ENCODE results near the gene AP4E1.
A peak's percentile ranks its signal among the peaks of the same experiment; 100 is the strongest.
"Not testable (repeated sequence)": the region's sequence is repeated elsewhere in the genome, so short reads cannot be mapped to it uniquely, and the experiment has no call there.

Gene AP4E1

GRCh38 chr15:50908209-50909009, at the start of gene AP4E1:
TSS of gene AP4E1 (plus strand) at chr15:50908683. CDS start at chr15:50908779, 96 bp downstream.
- peak; percentile 93 for DNase-seq

GRCh38 chr15:50860824-50861223, 47.7 kb upstream of the AP4E1 start:
- DNase-seq = no peak

- DNase-seq = no peak
Measured at GRCh38 chr15:50862553-50862952, 45.9 kb upstream of the AP4E1 start.

GRCh38 chr15:50864873-50865272, 43.6 kb upstream of the AP4E1 start:
- DNase-seq = no peak

- no peak for DNase-seq
Measured at GRCh38 chr15:50865515-50866353, 42.7 kb upstream of the AP4E1 start.

GRCh38 chr15:50871832-50872231, 36.7 kb upstream of the AP4E1 start:
- no peak for DNase-seq

- DNase-seq = no peak
Measured at GRCh38 chr15:50872832-50873426, 35.6 kb upstream of the AP4E1 start.

- DNase-seq = no peak
Measured at GRCh38 chr15:50873935-50874361, 34.5 kb upstream of the AP4E1 start.

- DNase-seq = not testable (repeated sequence)
Measured at GRCh38 chr15:50875238-50875637, 33.2 kb upstream of the AP4E1 start.

GRCh38 chr15:50876260-50876988, 32.1 kb upstream of the AP4E1 start:
- DNase-seq = no peak

- DNase-seq = peak; percentile 82
Measured at GRCh38 chr15:50876989-50877360, 31.5 kb upstream of the AP4E1 start.

GRCh38 chr15:50879016-50879617, 29.4 kb upstream of the AP4E1 start:
- no peak for DNase-seq

- no peak for DNase-seq
Measured at GRCh38 chr15:50880206-50880605, 28.3 kb upstream of the AP4E1 start.

- no peak for DNase-seq
Measured at GRCh38 chr15:50880651-50881114, 27.8 kb upstream of the AP4E1 start.

- DNase-seq = no peak
Measured at GRCh38 chr15:50881121-50882048, 27.1 kb upstream of the AP4E1 start.

GRCh38 chr15:50883903-50884302, 24.6 kb upstream of the AP4E1 start:
- no peak for DNase-seq

GRCh38 chr15:50884540-50884939, 23.9 kb upstream of the AP4E1 start:
- DNase-seq = no peak

- no peak for DNase-seq
Measured at GRCh38 chr15:50886139-50886467, 22.4 kb upstream of the AP4E1 start.

- no peak for DNase-seq
Measured at GRCh38 chr15:50886611-50887345, 21.7 kb upstream of the AP4E1 start.

- DNase-seq = no peak
Measured at GRCh38 chr15:50888054-50888453, 20.4 kb upstream of the AP4E1 start.

- no peak for DNase-seq
Measured at GRCh38 chr15:50889589-50889988, 18.9 kb upstream of the AP4E1 start.
